ENCODE data around the gene HPCAL1.

The HPCAL1 gene

GRCh38 chr2:10433947-10434885 is 131.5 kb downstream of the HPCAL1 start:
- no peak for DNase-seq (ENCODE audit: extremely low spot score)
- TF ChIP-seq, protein P1, sequence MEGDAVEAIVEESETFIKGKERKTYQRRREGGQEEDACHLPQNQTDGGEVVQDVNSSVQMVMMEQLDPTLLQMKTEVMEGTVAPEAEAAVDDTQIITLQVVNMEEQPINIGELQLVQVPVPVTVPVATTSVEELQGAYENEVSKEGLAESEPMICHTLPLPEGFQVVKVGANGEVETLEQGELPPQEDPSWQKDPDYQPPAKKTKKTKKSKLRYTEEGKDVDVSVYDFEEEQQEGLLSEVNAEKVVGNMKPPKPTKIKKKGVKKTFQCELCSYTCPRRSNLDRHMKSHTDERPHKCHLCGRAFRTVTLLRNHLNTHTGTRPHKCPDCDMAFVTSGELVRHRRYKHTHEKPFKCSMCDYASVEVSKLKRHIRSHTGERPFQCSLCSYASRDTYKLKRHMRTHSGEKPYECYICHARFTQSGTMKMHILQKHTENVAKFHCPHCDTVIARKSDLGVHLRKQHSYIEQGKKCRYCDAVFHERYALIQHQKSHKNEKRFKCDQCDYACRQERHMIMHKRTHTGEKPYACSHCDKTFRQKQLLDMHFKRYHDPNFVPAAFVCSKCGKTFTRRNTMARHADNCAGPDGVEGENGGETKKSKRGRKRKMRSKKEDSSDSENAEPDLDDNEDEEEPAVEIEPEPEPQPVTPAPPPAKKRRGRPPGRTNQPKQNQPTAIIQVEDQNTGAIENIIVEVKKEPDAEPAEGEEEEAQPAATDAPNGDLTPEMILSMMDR (IDR thresholded peaks at IDR 0.05; ENCODE audit: control extremely low read depth, extremely low read depth, low read depth, missing control alignments) = no peak
- CTCF ChIA-PET = interaction anchor here (0.6 to 10.7 kb wide), 68 partner anchors 9 to 1292 kb away, joined by 3 to 194 read pairs (median 5); partner anchors contain the start of genes HPCAL1, ODC1 and RRM2
- POLR2A ChIA-PET = interaction anchor here (0.6 to 1.8 kb wide), 6 partner anchors 11 to 1959 kb away, joined by 3 to 8 read pairs (median 6); partner anchors contain the start of gene ODC1

DNA sequence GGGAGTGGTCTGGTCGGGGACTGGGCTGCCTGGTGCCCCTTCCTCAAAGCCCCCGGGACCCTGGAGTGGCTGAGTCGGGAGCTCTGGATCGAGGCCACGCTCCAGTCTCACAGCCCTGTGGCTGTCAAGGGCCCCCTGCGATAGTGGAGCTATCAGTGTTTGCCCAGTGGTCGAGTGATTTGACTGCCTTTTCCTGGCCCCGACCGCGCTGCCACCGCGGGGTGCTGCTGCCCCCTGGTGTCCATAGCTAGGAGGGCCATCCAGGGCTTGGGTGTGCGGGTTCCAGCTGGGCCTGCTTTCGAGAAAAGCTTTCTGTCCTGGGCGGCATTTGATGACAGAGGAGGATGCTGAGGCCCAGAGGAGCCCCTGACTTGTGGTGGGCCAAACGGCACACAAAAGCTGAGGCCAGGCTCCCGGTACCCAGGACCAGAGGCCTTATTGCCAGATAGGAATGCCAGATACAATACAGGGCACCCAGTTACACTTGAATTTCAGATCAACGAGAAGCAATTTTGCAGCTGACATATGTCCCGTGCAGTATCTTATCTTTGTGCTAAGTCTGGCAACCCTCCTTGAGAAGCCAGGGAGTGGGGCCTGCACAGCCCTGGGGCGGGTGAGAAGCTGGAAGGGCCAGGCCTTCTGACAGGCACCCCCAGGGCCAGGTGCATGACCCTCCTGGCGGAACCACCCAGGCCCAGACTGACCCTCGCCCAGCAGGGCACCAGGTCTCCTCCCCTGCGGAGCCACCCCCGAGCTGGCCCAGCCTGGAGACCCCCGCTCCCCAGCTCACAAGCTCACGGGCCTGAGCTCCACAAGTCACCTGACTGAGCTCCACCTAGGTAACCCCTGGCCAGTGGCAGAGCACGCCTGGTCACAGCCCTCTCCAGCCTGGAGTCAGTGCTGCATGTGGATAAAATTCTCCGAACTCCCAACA is 132.4 kb downstream of the HPCAL1 start:
- TF ChIP-seq, protein P1 (IDR thresholded peaks at IDR 0.05; ENCODE audit: control extremely low read depth, extremely low read depth, low read depth, missing control alignments) = peak; percentile 96
- peak; percentile 89 for DNase-seq (ENCODE audit: extremely low spot score)
- ChIA-PET POLR2A (interaction anchor here (0.6 to 1.8 kb wide), 5 partner anchors 10 to 1960 kb away, joined by 3 to 8 read pairs (median 6); partner anchors contain the start of gene ODC1), CTCF (interaction anchor here (0.6 to 10.7 kb wide), 76 partner anchors 10 to 1293 kb away, joined by 3 to 194 read pairs (median 5); partner anchors contain the start of genes CYS1, HPCAL1, ODC1 and RRM2)

DNA sequence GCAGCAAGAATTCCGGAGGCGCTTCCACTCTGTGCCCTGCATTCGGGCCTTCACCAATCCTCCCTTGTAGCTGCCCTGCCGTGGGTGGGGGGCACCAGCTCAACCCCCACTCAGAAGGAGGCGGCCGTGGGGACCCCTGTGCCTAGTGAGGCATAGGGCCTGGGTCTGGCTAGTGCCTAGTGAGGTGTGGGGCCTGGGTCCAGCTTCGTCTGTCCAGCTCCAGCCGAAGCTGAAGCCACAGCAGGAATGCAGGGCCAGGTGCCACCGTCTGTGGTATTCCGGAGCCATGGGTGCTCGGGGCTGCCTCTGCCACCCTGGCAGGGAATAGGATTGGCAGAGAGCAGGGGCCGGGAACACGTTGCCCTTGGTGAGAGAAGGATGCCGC is 133.1 kb downstream of the HPCAL1 start:
- POLR2A ChIA-PET = interaction anchor here (1.5 to 1.8 kb wide), 2 partner anchors 9 to 12 kb away, joined by 6 to 8 read pairs; partner anchors contain the start of gene ODC1
- TF ChIP-seq, protein P1 (IDR thresholded peaks at IDR 0.05; ENCODE audit: control extremely low read depth, extremely low read depth, low read depth, missing control alignments) = no peak
- CTCF ChIA-PET = interaction anchor here (0.8 to 10.7 kb wide), 33 partner anchors 10 to 636 kb away, joined by 3 to 194 read pairs (median 10); partner anchors contain the start of genes CYS1, HPCAL1, ODC1 and RRM2
- no peak for DNase-seq (ENCODE audit: extremely low spot score)

- ChIA-PET CTCF (interaction anchor here (1.0 to 10.7 kb wide), 8 partner anchors 28 to 636 kb away, joined by 3 to 194 read pairs (median 7); partner anchors contain the start of gene RRM2), POLR2A (no interaction called here)
- TF ChIP-seq, protein P1 (IDR thresholded peaks at IDR 0.05; ENCODE audit: control extremely low read depth, extremely low read depth, low read depth, missing control alignments) = no peak
- no peak for DNase-seq (ENCODE audit: extremely low spot score)
Measured at GRCh38 chr2:10436583-10437110, 133.9 kb downstream of the HPCAL1 start.

- DNase-seq (ENCODE audit: extremely low spot score) = no peak
- CTCF ChIA-PET = interaction anchor here (1.0 to 10.7 kb wide), 5 partner anchors 29 to 366 kb away, joined by 4 to 194 read pairs (median 13); no protein-coding TSS in a partner anchor
- TF ChIP-seq, protein P1 (IDR thresholded peaks at IDR 0.05; ENCODE audit: control extremely low read depth, extremely low read depth, low read depth, missing control alignments) = no peak
- POLR2A ChIA-PET = interaction anchor here (0.5 to 3.0 kb wide), 3 partner anchors 10 to 299 kb away, joined by 3 to 22 read pairs (median 3); partner anchors contain the start of gene ODC1
Measured at GRCh38 chr2:10437806-10438205, 135.1 kb downstream of the HPCAL1 start.

Measured in GM10248 (cell line).